ENCODE measurements around the gene TRIM4. TPM values are rescaled to one million over a fixed set of nuclear protein-coding genes. Genes with fewer than 3 reads are reported as not detected.
"Not testable (repeated sequence)": the region's sequence is repeated elsewhere in the genome, so short reads cannot be mapped to it uniquely, and the experiment has no call there.

TRIM4 gene
- polyA plus RNA-seq, 1 donor = 37.0 TPM

GRCh38 chr7:99923200-99923599 is 3.9 kb upstream of the TRIM4 start:
- DNase-seq = no peak

- no peak for DNase-seq
Measured at GRCh38 chr7:99920149-99920548, 819 bp upstream of the TRIM4 start.

GRCh38 chr7:99919814-99920112 is 433 bp upstream of the TRIM4 start:
- DNase-seq = no peak

GRCh38 chr7:99910976-99911375 is 8.4 kb downstream of the TRIM4 start:
- DNase-seq = no peak

GRCh38 chr7:99901581-99901980 is 17.7 kb downstream of the TRIM4 start:
- DNase-seq = no peak

- no peak for DNase-seq
Measured at GRCh38 chr7:99899830-99900519, 19.4 kb downstream of the TRIM4 start.

GRCh38 chr7:99898836-99899235 is 20.5 kb downstream of the TRIM4 start:
- DNase-seq = peak; percentile 0

- no peak for DNase-seq
Measured at GRCh38 chr7:99898023-99898357, 21.3 kb downstream of the TRIM4 start.

GRCh38 chr7:99897322-99898022 is 21.9 kb downstream of the TRIM4 start:
- no peak for DNase-seq

GRCh38 chr7:99894738-99895137 is 24.6 kb downstream of the TRIM4 start:
- DNase-seq = no peak

- DNase-seq = no peak
Measured at GRCh38 chr7:99893280-99893679, 26.1 kb downstream of the TRIM4 start.

- DNase-seq = not testable (repeated sequence)
Measured at GRCh38 chr7:99890348-99890747, 29.0 kb downstream of the TRIM4 start.

- not testable (repeated sequence) for DNase-seq
Measured at GRCh38 chr7:99888366-99888765, 31.0 kb downstream of the TRIM4 start.

GRCh38 chr7:99881370-99881769 is 38.0 kb downstream of the TRIM4 start:
- no peak for DNase-seq

- no peak for DNase-seq
Measured at GRCh38 chr7:99876933-99877332, 42.4 kb downstream of the TRIM4 start, which contains the start of gene OR2AE1. OR2AE1 (minus strand) TSS chr7:99877033; CDS start chr7:99877033, 0 bp downstream.

- DNase-seq = no peak
Measured at GRCh38 chr7:99876491-99876890, 42.8 kb downstream of the TRIM4 start.

- no peak for DNase-seq
Measured at GRCh38 chr7:99868246-99868645, 51.1 kb downstream of the TRIM4 start.

GRCh38 chr7:99867477-99867876 is 51.9 kb downstream of the TRIM4 start:
- DNase-seq = not testable (repeated sequence)

GRCh38 chr7:99863847-99864440 is 55.4 kb downstream of the TRIM4 start:
- DNase-seq = no peak

- DNase-seq = no peak
Measured at GRCh38 chr7:99860281-99861127, 58.8 kb downstream of the TRIM4 start.

- DNase-seq = no peak
Measured at GRCh38 chr7:99855236-99855635, 64.1 kb downstream of the TRIM4 start.

- no peak for DNase-seq
Measured at GRCh38 chr7:99848420-99849216, 70.7 kb downstream of the TRIM4 start.

All from left kidney (tissue), 2 donors.